HEK293 (cell line): ENCODE measurements around the gene STAC2.
A peak's percentile ranks its signal among the peaks of the same experiment; 100 is the strongest.

Experiments used
- KLF16 ChIP-seq: fragments of 450-650 bp; formaldehyde crosslinking; IDR thresholded peaks from 2 replicates; pipeline ENCODE4 v1.5.1; 2017; ENCODE audit warnings: missing biosample characterization, missing genetic modification characterization
- MYNN ChIP-seq: fragments of 450-650 bp; formaldehyde crosslinking; IDR thresholded peaks from 2 replicates; pipeline ENCODE4 v1.5.1; 2016; ENCODE audit warnings: missing biosample characterization, missing genetic modification characterization, borderline replicate concordance
- ZBTB21 ChIP-seq: fragments of 450-650 bp; formaldehyde crosslinking; IDR thresholded peaks from 2 replicates; pipeline ENCODE4 v1.5.1; 2017; ENCODE audit warnings: missing biosample characterization, missing genetic modification characterization
- ZNF112 ChIP-seq: fragments of 450-650 bp; formaldehyde crosslinking; IDR thresholded peaks from 2 replicates; pipeline ENCODE4 v1.5.0; 2017; ENCODE audit warnings: missing biosample characterization, missing genetic modification characterization
- ZNF558 ChIP-seq: fragments of 450-650 bp; formaldehyde crosslinking; IDR thresholded peaks from 2 replicates; pipeline ENCODE4 v1.5.1; 2016; ENCODE audit warnings: missing biosample characterization, missing genetic modification characterization
- ZNF747 ChIP-seq: fragments of 450-650 bp; formaldehyde crosslinking; IDR thresholded peaks from 2 replicates; pipeline ENCODE4 v1.5.1; 2016; ENCODE audit warnings: missing biosample characterization, missing genetic modification characterization
- ZNF792 ChIP-seq: fragments of 450-650 bp; formaldehyde crosslinking; IDR thresholded peaks from 2 replicates; pipeline ENCODE4 v1.5.1; 2016; ENCODE audit warnings: missing biosample characterization, missing genetic modification characterization
- TF ChIP-seq, protein P1 (sequence below): fragments of 450-650 bp; formaldehyde crosslinking; IDR thresholded peaks from 2 replicates; pipeline ENCODE4 v1.5.1; 2016; ENCODE audit warnings: missing biosample characterization, missing genetic modification characterization
- TF ChIP-seq, protein P2 (sequence below): fragments of 450-650 bp; formaldehyde crosslinking; IDR thresholded peaks from 2 replicates; pipeline ENCODE4 v1.5.1; 2016; ENCODE audit warnings: missing biosample characterization, missing genetic modification characterization
- TF ChIP-seq, protein P3 (sequence below): fragments of 450-650 bp; formaldehyde crosslinking; IDR thresholded peaks from 2 replicates; pipeline ENCODE4 v1.5.1; 2016; ENCODE audit warnings: missing biosample characterization, missing genetic modification characterization

DNA sequence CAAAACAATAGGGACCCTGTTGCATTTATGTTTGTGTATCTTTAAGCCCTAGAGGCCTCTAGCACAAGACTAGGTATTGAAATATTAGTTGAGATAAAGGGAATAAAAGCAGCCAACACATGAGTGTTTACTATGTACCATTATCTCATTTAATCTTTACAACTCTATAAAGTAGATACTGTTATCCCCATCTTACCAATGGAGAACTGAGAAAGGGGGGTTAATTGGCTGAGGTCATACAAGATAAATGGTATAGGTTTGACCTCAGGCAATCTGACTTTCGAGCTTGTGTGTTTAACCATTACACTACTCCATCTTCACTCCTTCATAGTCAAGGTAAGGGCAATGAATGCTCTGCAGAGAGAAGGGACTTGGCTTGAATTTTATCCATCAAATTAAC, 26.3 kb upstream of the STAC2 start:
- TF ChIP-seq, protein P1, sequence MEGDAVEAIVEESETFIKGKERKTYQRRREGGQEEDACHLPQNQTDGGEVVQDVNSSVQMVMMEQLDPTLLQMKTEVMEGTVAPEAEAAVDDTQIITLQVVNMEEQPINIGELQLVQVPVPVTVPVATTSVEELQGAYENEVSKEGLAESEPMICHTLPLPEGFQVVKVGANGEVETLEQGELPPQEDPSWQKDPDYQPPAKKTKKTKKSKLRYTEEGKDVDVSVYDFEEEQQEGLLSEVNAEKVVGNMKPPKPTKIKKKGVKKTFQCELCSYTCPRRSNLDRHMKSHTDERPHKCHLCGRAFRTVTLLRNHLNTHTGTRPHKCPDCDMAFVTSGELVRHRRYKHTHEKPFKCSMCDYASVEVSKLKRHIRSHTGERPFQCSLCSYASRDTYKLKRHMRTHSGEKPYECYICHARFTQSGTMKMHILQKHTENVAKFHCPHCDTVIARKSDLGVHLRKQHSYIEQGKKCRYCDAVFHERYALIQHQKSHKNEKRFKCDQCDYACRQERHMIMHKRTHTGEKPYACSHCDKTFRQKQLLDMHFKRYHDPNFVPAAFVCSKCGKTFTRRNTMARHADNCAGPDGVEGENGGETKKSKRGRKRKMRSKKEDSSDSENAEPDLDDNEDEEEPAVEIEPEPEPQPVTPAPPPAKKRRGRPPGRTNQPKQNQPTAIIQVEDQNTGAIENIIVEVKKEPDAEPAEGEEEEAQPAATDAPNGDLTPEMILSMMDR, result no peak
- TF ChIP-seq MYNN (tag by site-specific recombination) (no peak), ZNF792 (tag by site-specific recombination) (no peak), ZNF558 (tag by site-specific recombination) (no peak), ZBTB21 (tag by site-specific recombination) (no peak), KLF16 (tag by site-specific recombination) (peak; percentile 30; the same call in 1 of the 2 replicates), ZNF112 (tag by site-specific recombination) (no peak), ZNF747 (tag by site-specific recombination) (no peak)
- TF ChIP-seq, protein P2, sequence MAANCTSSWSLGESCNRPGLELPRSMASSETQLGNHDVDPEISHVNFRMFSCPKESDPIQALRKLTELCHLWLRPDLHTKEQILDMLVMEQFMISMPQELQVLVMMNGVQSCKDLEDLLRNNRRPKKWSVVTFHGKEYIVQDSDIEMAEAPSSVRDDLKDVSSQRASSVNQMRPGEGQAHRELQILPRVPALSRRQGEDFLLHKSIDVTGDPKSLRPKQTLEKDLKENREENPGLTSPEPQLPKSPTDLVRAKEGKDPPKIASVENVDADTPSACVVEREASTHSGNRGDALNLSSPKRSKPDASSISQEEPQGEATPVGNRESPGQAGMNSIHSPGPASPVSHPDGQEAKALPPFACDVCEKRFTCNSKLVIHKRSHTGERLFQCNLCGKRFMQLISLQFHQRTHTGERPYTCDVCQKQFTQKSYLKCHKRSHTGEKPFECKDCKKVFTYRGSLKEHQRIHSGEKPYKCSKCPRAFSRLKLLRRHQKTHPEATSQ (tag by site-specific recombination), result no peak
- TF ChIP-seq, protein P3, sequence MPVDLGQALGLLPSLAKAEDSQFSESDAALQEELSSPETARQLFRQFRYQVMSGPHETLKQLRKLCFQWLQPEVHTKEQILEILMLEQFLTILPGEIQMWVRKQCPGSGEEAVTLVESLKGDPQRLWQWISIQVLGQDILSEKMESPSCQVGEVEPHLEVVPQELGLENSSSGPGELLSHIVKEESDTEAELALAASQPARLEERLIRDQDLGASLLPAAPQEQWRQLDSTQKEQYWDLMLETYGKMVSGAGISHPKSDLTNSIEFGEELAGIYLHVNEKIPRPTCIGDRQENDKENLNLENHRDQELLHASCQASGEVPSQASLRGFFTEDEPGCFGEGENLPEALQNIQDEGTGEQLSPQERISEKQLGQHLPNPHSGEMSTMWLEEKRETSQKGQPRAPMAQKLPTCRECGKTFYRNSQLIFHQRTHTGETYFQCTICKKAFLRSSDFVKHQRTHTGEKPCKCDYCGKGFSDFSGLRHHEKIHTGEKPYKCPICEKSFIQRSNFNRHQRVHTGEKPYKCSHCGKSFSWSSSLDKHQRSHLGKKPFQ, result no peak
